ENCODE measurements around the gene ITK. TPM values are rescaled to one million over a fixed set of nuclear protein-coding genes. Genes with fewer than 3 reads are reported as not detected.

ITK gene
- total and polyA plus RNA-seq, 2 donors (not counting 3 experiments of a cell fraction or from before 2014, with no cell fraction given), result not detected

- dilution Hi-C loops (cut with MboI; ENCODE audit: extremely low pct_ligation_motif_present, low sequenced_read_pairs) (no loop called here), intact Hi-C loops (cut with micrococcal nuclease) (loop anchor here (1.0 to 5.0 kb wide), 4 partner anchors 59 to 489 kb away; partner anchors contain the start of gene LSM11)
- Histone ChIP-seq H2AFZ (ENCODE audit: low read depth, low read length) (no peak overlapping the region), H3K79me2 (ENCODE audit: control insufficient read depth, insufficient read depth, low read length) (no peaks in the 10 kb centered on the region), H4K20me1 (replicated peaks; ENCODE audit: control insufficient read depth, extremely low read depth, insufficient read depth, low read length) (no peaks in the 10 kb centered on the region), H3K27ac (ENCODE audit: insufficient read depth, low read depth, low read length) (no peak overlapping the region), H3K36me3 (ENCODE audit: control insufficient read depth in 2 of 2, extremely low read depth in 1 of 2, insufficient read depth in 2 of 2, low read length in 2 of 2) (no peaks in the 10 kb centered on the region), H3K4me1 (ENCODE audit: control insufficient read depth, extremely low read depth, insufficient read depth, low read length) (no peaks in the 10 kb centered on the region), H3K4me3 (replicated peaks in 1 of 3; ENCODE audit: insufficient read depth in 1 of 3, low read depth in 1 of 3, low read length in 3 of 3) (no peak overlapping the region), H3K27me3 (ENCODE audit: control insufficient read depth in 2 of 2, insufficient read depth in 2 of 2, low read length in 2 of 2) (peaks cover 3% of the 10 kb centered on the region in 2 experiments), H3K9me3 (replicated peaks; ENCODE audit: control insufficient read depth, insufficient read depth, low read length) (no peaks in the 10 kb centered on the region), H3K9me1 (replicated peaks; ENCODE audit: control insufficient read depth, extremely low read depth, insufficient read depth, low read length) (no peaks in the 10 kb centered on the region), H3K9ac (replicated peaks; ENCODE audit: extremely low read depth, insufficient read depth, low read length) (no peak overlapping the region), H3K4me2 (ENCODE audit: insufficient read depth, low read length) (no peak overlapping the region)
- TF ChIP-seq MAX (IDR thresholded peaks at IDR 0.05; ENCODE audit: insufficient read depth, insufficient read length) (no peak), GATA2 (IDR thresholded peaks at IDR 0.05; ENCODE audit: insufficient read depth, insufficient read length, low read depth, low read length) (no peak), CTCF (IDR thresholded peaks at IDR 0.05; ENCODE audit: extremely low read depth in 1 of 2, insufficient read depth in 1 of 2, low read depth in 1 of 2, low read length in 2 of 2) (no peak), POLR2A (IDR thresholded peaks at IDR 0.05; ENCODE audit: low read depth, low read length) (no peak), FOS (IDR thresholded peaks at IDR 0.05; ENCODE audit: borderline replicate concordance, insufficient read depth, low read length) (no peak), JUN (IDR thresholded peaks at IDR 0.05; ENCODE audit: borderline replicate concordance, insufficient read depth, insufficient read length, low read depth) (no peak), EZH2 (IDR thresholded peaks at IDR 0.05; ENCODE audit: borderline replicate concordance, low read depth, low read length, severe bottlenecking) (no peak), POLR2AphosphoS5 (IDR thresholded peaks at IDR 0.05; ENCODE audit: insufficient read depth, low read depth, low read length) (no peak), MYC (IDR thresholded peaks at IDR 0.05; ENCODE audit: low read depth, low read length) (no peak)
- BruUV-seq (replicated peaks), result no TSS peak
- no peak for DNase-seq (ENCODE audit: low read depth, low spot score)
- ChIA-PET POLR2A (no interaction called here), CTCF (interaction anchor here (0.6 to 2.9 kb wide), 10 partner anchors 8 to 491 kb away, joined by 3 to 35 read pairs (median 4); partner anchors contain the start of genes CYFIP2 and LSM11)
- FAIRE-seq, result no peak
Observed at GRCh38 chr5:157252711-157253465, 72.2 kb downstream of the ITK start.

Data from endothelial cell of umbilical vein (primary cell).